NCI-H2107 (cell line): Measurements from ENCODE around the gene ACBD3.
A peak's percentile ranks its signal among the peaks of the same experiment; 100 is the strongest.
"Not testable (repeated sequence)": the region's sequence is repeated elsewhere in the genome, so short reads cannot be mapped to it uniquely, and the experiment has no call there.

Source experiments
- DNase-seq: peaks from one replicate; lab custom pipeline; 2025; lab: John Stamatoyannopoulos, UW

The ACBD3 gene

DNA sequence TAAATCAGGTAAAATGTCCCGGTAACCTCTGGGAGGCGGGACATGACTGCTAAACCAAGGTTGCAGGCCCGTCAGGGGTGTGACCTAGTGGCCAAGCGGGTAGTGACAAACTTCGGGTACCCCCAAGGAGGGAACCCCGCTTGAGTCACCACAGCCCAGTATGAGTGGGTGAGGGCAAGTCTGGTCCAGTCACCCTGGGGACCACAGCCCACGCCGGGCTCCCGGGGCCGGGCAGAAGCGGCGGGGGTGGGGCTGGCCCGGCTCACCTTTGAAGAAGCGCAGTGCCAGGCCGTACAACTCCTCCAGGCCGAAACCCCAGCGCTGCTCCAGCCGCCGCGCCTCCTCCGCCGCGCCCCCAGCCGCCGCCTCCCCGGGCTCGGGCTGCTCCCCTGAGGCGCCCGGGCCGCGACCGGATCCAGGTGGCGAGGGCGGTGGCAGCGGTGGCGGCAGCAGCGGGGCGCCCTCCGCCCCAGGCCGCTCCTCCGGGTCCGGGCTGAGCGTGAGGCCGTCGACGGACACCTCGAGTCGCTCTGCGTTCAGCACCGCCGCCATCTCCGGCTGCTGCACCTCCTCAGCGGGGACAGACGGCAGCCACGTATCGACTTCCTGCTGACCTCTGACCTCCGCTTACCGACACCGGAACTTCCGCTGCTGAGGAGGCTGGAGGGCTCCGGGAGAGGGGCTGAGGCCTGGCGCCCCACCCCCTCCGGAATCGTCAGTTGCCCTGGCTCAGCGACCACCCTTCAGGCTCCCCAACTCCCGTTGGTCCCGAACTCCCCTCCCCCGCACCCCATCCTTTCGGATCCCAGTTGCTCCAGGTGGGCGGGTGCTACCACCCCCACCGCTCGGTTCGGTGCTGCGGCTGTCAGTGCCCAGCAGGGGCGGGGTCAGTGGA, at the start of gene ACBD3:
Gene ACBD3 (minus strand): TSS at position 618 of the 895 bp plus-strand sequence. CDS start 66 bp downstream, at position 552.
- peak; percentile 32 for DNase-seq

DNA sequence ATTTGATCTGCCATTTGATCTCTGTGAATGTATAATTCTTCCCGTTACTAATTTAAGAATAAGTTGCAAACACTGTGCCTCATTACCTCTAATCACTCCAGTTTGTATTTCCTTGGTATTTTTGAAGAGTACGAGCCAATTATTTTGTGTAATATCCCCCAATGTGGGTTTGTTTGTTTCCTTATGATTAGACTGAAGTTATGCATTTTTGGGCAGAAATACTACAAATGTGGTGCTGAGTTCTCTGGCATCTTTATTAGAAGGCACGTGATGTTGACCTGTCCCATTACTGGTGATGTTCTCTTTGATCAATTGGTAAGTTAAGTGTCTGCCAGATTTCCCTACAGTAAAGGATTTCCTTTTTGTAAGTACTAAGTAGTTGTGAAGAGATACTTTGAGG, 47.3 kb upstream of the ACBD3 start:
- no peak for DNase-seq

GRCh38 chr1:226233293-226233692, 46.8 kb upstream of the ACBD3 start:
- DNase-seq, result no peak

DNA sequence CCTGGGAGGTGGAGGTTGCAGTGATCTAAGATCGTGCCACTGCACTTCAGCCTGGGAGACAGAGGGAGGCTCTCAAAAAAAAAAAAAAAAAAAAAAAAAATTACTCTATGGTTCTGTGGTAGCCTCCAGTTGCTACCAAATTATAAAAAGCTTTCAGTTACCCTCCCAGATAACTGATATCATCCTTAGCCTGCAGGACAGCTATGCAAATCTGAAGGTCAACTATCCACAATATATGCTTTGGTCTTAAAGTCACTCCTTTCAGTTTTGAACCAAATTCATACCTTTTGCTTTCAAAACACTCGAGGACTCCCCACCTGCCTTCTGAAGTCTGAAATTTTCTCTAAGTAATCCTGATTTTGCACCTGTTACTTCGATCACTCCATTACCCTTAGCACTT, 40.1 kb upstream of the ACBD3 start:
- DNase-seq, result no peak

- no peak for DNase-seq
Measured at GRCh38 chr1:226223786-226224244, 37.3 kb upstream of the ACBD3 start.

DNA sequence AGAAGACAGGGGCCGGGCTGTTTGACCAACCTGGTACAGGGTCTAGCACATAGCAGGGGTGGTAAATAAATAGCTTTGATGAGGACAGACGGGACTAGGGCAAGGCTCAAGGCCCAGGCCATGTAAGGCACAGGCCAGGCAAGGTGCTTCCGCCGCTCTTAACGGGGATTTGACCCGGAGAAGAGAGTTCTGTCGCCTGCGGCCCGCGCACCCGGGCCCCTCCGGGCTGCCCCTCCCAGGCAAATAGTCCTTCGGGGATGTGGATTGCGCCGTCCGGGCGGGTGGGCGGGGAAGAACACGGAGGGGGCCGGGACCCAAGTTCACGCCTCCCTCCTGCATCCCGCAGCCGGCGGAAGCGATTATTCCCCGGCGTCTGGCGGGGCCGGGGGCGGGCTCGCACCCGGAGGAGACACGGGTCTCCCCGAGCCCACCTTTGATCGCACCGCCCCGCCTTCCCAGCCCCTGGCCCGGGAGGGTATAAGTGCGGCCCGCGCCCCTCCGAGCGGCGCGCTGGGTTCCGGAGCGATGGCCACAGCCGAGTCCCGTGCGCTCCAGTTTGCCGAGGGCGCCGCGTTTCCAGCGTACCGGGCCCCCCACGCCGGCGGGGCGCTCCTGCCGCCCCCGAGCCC, 36.7 kb upstream of the ACBD3 start, which contains the start of gene MIXL1:
Gene MIXL1 (plus strand): TSS at position 508 of the 629 bp plus-strand sequence. CDS start 18 bp downstream, at position 526.
- no peak for DNase-seq

- DNase-seq, result no peak
Measured at GRCh38 chr1:226222686-226223085, 36.1 kb upstream of the ACBD3 start.

DNA sequence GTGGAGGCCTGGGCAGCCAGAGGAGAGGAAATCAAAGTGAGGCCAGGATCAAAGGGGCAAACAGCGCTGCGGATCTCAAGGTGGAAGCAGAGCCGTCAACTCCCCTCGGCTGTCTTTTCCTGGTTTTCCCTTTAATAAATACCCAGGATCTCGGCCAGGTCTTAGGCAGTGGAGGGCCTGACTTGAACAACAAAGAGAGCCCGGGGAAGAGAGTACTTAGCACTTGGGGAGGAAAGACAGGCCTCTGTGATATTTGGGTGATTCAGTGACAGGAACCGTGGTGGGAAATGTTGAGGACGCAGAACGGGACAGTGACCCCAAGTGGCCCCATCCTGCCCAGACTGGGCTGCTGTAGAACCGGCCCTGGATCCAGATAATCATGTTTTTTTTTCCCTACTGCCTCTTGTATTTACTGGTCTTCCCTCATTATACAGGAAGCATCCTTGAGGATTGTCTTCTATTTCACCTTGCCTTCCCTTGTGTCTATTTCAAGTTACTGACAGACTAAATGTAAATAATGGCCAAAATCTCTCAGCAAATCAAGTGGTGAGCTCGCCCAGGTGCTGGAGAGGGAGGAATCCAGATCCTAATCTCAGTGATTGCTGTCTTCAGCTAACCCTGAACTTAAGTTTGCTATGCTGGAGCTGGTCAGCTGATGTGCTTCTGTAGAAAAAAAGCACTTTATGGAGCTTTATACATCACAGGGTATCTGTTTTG, 34.1 kb upstream of the ACBD3 start:
- DNase-seq, result no peak

GRCh38 chr1:226217273-226217672, 30.7 kb upstream of the ACBD3 start:
- no peak for DNase-seq

GRCh38 chr1:226216056-226216455, 29.5 kb upstream of the ACBD3 start:
- DNase-seq, result no peak

DNA sequence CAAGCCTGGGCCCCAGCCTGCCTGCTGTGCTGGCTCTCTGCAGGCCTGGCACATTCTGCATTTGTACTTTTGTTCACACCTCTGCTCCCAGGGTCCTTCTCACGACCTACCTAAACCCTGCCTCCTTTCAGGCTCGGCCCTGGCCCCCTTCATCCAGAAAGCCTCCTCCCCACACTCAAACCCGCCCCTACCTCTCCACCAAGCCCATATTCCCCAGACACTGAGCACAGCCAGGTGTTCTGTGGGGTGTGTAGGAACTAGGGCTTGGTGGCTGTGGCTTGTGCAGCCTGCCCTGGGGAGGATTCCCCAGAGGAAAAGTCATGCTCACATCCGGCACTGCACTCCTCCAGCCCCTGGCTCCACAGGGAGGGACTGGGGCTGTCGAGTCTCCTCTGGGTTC, 28.7 kb upstream of the ACBD3 start:
- DNase-seq, result no peak

- no peak for DNase-seq
Measured at GRCh38 chr1:226212545-226212944, 26.0 kb upstream of the ACBD3 start.

DNA sequence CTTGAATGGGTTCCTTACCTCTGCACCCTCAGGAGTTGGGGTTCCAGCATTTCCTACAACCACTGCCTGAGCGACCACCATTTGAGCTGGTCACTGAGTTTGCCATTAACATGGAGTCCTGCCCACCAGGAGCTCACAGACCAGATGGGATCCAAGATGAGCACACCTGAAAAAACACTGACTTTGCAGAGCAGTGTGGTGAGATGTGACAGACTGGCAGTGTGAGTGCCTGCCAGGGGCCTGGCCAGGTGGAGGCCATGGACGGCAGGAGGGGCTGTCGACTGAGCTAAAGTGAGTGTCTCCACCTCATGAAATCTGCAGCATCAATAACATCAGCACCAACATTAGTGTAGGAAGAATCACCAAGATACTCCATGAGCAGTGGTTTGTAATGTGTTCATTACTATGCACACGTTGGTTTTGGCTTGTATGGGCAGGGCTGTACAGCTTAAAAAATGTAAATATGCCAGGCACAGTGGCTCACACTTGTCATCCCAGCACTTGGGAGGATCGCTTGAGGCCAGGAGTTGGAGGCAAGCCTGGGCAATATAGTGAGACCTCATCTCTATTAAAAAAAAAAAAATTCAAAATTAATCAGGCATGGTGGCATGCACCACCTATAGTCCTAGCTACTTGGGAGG, 24.8 kb upstream of the ACBD3 start:
- DNase-seq, result no peak

DNA sequence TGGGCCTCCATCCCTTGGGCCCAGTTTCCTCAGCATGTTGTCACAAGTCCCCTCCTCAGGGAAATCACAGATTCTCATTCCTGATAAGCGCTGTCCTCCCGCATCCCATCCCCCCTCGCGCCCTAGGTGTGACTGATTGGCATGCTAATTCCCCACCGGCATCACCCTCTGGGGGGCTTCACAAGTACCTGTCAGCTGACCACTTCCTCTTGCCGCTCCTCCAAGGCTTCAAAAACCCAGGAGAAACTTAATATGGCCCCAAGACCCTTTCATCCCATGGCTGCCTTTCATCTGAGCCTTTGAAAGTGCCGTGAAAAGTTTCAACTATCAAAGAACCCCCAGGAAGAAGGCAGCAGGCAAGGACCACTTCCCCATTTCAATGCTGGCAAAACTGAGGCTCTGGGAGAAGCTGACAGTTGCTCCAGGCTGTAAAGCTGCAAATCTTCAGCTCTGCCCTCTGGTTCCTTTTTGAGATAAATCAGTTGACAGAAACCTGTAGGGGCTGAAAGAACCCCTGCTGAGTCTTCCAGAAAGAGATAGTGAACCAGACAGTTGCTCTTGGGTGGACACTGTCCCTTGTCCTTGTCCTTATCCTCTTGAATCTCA, 24.1 kb upstream of the ACBD3 start:
- no peak for DNase-seq

- DNase-seq, result no peak
Measured at GRCh38 chr1:226209307-226210059, 22.9 kb upstream of the ACBD3 start.

DNA sequence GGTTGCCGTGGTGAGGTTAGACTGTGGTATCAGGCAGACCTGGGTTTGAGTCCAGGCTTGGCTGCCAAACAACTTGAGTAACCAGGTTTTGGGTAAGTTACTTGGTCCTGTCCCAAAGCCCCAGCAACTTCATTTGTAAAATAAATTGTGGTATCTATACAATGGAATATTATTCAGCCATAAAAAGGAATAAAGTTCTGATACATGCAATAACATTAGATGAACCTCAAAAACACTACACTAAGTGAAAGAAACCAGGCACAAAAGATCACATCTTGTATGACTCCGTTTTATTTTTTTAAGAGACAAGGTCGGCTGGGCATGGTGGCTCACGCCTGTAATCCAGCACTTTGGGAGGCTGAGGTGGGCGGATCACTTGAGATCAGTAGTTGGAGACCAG, 20.5 kb upstream of the ACBD3 start:
- no peak for DNase-seq

DNA sequence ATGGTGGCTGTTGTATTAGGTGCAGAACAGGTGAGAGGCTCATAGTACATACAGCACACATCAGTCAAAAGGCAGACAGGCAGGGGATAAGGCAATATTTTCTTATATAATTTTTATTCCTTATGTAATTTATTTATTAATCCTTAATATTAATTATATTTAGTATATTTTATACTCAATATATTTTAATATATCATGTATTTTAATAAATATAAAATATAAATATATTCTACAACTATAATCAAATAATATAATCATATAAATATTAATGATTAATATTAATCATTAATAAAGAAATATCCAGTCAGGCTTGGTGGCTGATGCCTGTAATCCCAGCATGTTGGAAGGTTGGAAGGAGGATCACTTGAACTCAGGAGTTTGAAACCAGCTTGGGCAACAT, 17.7 kb upstream of the ACBD3 start:
- DNase-seq, result no peak

- no peak for DNase-seq
Measured at GRCh38 chr1:226203655-226204054, 17.1 kb upstream of the ACBD3 start.

GRCh38 chr1:226203240-226203639, 16.7 kb upstream of the ACBD3 start:
- DNase-seq, result no peak

DNA sequence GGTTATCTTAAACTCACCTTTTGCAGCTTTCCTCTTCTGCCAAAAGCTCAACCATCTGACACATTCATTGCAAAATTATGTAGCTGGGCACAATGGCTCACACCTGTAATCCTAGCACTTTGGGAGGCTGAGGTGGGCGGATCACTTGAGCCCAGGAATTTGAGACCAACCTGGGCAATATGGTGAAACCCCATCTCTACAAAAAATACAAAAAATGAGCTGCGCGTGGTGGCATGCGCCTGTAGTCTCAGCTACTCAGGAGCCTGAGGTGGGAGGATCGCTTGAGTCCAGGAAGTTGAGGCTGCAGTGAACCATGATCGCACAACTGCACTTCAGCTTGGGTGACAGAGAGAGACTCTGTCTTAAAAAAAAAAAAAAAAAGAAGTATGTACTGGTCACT, 16.1 kb upstream of the ACBD3 start:
- DNase-seq, result not testable (repeated sequence)

DNA sequence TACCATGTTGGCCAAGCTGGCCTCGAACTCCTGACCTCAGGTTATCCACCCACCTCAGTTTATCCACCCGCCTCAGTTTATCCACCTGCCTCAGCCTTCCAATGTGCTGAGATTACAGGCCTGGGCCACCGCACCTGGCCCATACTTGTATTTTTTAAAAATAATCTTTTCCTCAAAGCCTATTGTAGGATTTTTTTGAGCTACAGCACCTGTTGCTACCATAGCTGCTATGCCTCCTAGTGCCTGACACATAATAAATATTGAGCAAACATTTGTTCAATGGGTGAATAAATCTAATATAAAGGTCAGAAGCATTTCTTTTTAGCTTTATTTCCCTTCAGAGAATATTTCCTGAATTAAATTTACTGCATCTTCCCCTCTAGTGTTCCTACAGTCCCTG, 15.7 kb upstream of the ACBD3 start:
- no peak for DNase-seq
